Endothelial cell of umbilical vein (primary cell): ENCODE results near the gene UBE4B. TPM values are rescaled to one million over a fixed set of nuclear protein-coding genes. Genes with fewer than 3 reads are reported as not detected.
"Not testable (repeated sequence)": the region's sequence is repeated elsewhere in the genome, so short reads cannot be mapped to it uniquely, and the experiment has no call there.

Experiments
- BruUV-seq: library from RNA; stranded (reverse); fragments of 400-500 nt; replicated peaks from 2 replicates; lab custom pipeline; 2021; lab: Mats Ljungman, UMichigan
- CTCF ChIA-PET: fragments of 300-600, 350-600 bp; sonication (Branson Sonifier 250); formaldehyde crosslinking; loops from one replicate; lab custom pipeline; 2021; ENCODE audit warnings: antibody characterized with exemption, inconsistent platforms; lab: Charles Lee
- POLR2A ChIA-PET: fragments of 300-600, 350-600 bp; sonication (Branson Sonifier 250); formaldehyde crosslinking; loops from one replicate; lab custom pipeline; 2021; ENCODE audit warnings: antibody characterized with exemption, inconsistent platforms; lab: Charles Lee
- DNase-seq: peaks from one replicate; pipeline ENCODE4 v3.0.0-alpha.2; 2011; ENCODE audit warnings: low read depth, low spot score
- FAIRE-seq: peaks from 2 replicates; lab custom pipeline; 2011; peaks lifted over from hg19 to GRCh38; lab: Jason Lieb, UNC
- H2AFZ ChIP-seq: 2 replicates; pipeline ENCODE4 v1.6.0; 2012; ENCODE audit warnings: low read depth, low read length, control low read depth, inconsistent platforms
- H3K27ac ChIP-seq: 2 replicates; pipeline ENCODE4 v1.5.1; 2011; ENCODE audit warnings: low read depth, mild to moderate bottlenecking, control low read depth, low read length, moderate library complexity; ENCODE audit not compliant: insufficient read depth
- H3K27me3 ChIP-seq, 2 experiments: 2 replicates each; pipeline versions ENCODE4 v1.6.0 to v1.6.1; 2011; ENCODE audit warnings: low read length in 2 of 2, mixed read lengths in 1 of 2; ENCODE audit not compliant: control insufficient read depth in 2 of 2, insufficient read depth in 2 of 2
- H3K36me3 ChIP-seq, 2 experiments: 2 replicates in 1 of 2; 3 replicates in 1 of 2; pipeline ENCODE4 v1.5.1; 2011; ENCODE audit warnings: low read length in 2 of 2, mild to moderate bottlenecking in 1 of 2, moderate library complexity in 1 of 2; ENCODE audit not compliant: control insufficient read depth in 2 of 2, insufficient read depth in 2 of 2; ENCODE audit errors: extremely low read depth in 1 of 2
- H3K4me1 ChIP-seq: 3 replicates; pipeline ENCODE4 v1.5.1; 2011; ENCODE audit warnings: mild to moderate bottlenecking, low read length; ENCODE audit not compliant: control insufficient read depth, insufficient read depth; ENCODE audit errors: extremely low read depth
- H3K4me2 ChIP-seq: 2 replicates; pipeline ENCODE4 v1.6.1; 2011; ENCODE audit warnings: low read length, control low read depth, mixed read lengths; ENCODE audit not compliant: insufficient read depth
- H3K4me3 ChIP-seq, 3 experiments: fragments of 200-600 bp in 1 of 3; sonication (generic), shearing (Covaris generic) in 1 of 3; replicated peaks in 1 of 3; 2 replicates each; pipeline ENCODE4 v1.5.1; 2011 to 2016; ENCODE audit warnings: control low read depth in 3 of 3, low read length in 3 of 3, mild to moderate bottlenecking in 2 of 3, inconsistent platforms in 1 of 3, low read depth in 1 of 3, moderate library complexity in 1 of 3; ENCODE audit not compliant: insufficient read depth in 1 of 3
- H3K79me2 ChIP-seq: 2 replicates; pipeline ENCODE4 v1.6.0; 2012; ENCODE audit warnings: low read length, inconsistent platforms; ENCODE audit not compliant: control insufficient read depth, insufficient read depth
- H3K9ac ChIP-seq: replicated peaks from 2 replicates; pipeline ENCODE3; 2011; ENCODE audit warnings: low read length, control low read depth; ENCODE audit not compliant: insufficient read depth; ENCODE audit errors: extremely low read depth
- H3K9me1 ChIP-seq: replicated peaks from 3 replicates; pipeline ENCODE4 v1.6.0; 2011; ENCODE audit warnings: mild to moderate bottlenecking, low read length; ENCODE audit not compliant: control insufficient read depth, insufficient read depth; ENCODE audit errors: extremely low read depth
- H3K9me3 ChIP-seq: replicated peaks from 2 replicates; pipeline ENCODE4 v1.5.1; 2012; ENCODE audit warnings: low read length, inconsistent platforms; ENCODE audit not compliant: control insufficient read depth, insufficient read depth
- H4K20me1 ChIP-seq: replicated peaks from 2 replicates; pipeline ENCODE3; 2011; ENCODE audit warnings: mild to moderate bottlenecking, low read length; ENCODE audit not compliant: control insufficient read depth, insufficient read depth; ENCODE audit errors: extremely low read depth
- EZH2 ChIP-seq: IDR thresholded peaks from 2 replicates; pipeline ENCODE4 v1.6.1; 2012; ENCODE audit warnings: borderline replicate concordance, low read depth, mild to moderate bottlenecking, moderate library complexity, low read length, inconsistent platforms; ENCODE audit not compliant: severe bottlenecking
- GATA2 ChIP-seq: IDR thresholded peaks from 2 replicates; pipeline ENCODE4 v1.7.0; 2011; ENCODE audit warnings: low read depth, mild to moderate bottlenecking, moderate library complexity, mixed read lengths, low read length; ENCODE audit not compliant: insufficient read length, insufficient read depth
- MAX ChIP-seq: IDR thresholded peaks from 2 replicates; pipeline ENCODE4 v1.6.1; 2011; ENCODE audit not compliant: insufficient read depth, insufficient read length
- MYC ChIP-seq: IDR thresholded peaks from one replicate; pipeline ENCODE4 v1.6.1; 2011; ENCODE audit warnings: mild to moderate bottlenecking, low read depth, low read length
- POLR2AphosphoS5 ChIP-seq: IDR thresholded peaks from 2 replicates; pipeline ENCODE4 v1.6.1; 2012; ENCODE audit warnings: low read depth, mild to moderate bottlenecking, control low read depth, low read length, moderate library complexity; ENCODE audit not compliant: insufficient read depth
- dilution Hi-C: fragments of 300-500 bp; cut with MboI; formaldehyde crosslinking; loops from one replicate; pipeline ENCODE4 v1.15.0; 2019; ENCODE audit warnings: low sequenced_read_pairs; ENCODE audit not compliant: extremely low pct_ligation_motif_present
- intact Hi-C: fragments of 100-400 bp; cut with micrococcal nuclease; formaldehyde crosslinking; loops from one replicate; pipeline ENCODE4 v1.10.0; 2022
- polyA plus RNA-seq, 4 experiments: library from polyadenylated mRNA; depleted of rRNA in 3 of 4; stranded (reverse) in 3 of 4; unstranded in 1 of 4; fragments of >200 nt; gene quantifications; 2 replicates each; pipeline versions ENCODE4 v1.2.1 to v1.2.3, GENCODE V29; 2011 to 2012; ENCODE audit warnings: missing spikeins in 1 of 4
- total RNA-seq: library from RNA; stranded (reverse); gene quantifications from 2 replicates; pipeline ENCODE4 v1.2.3, GENCODE V29; 2021

Gene UBE4B
- total and polyA plus RNA-seq, 2 donors (not counting 3 experiments of a cell fraction or from before 2014, with no cell fraction given), result 17.8 to 54.5 TPM

GRCh38 chr1:10071640-10072039 is 38.9 kb downstream of the UBE4B start:
- POLR2A ChIA-PET, result no interaction called here
- FAIRE-seq (no peak), DNase-seq (no peak)
- Histone ChIP-seq H3K9me3 (no peaks in the 10 kb centered on the region), H3K36me3 (no peaks in the 10 kb centered on the region), H4K20me1 (no peaks in the 10 kb centered on the region), H3K27ac (no peak overlapping the region), H3K9ac (no peak overlapping the region), H2AFZ (no peak overlapping the region), H3K4me1 (peaks cover 12% of the 10 kb centered on the region), H3K27me3 (no peaks in the 10 kb centered on the region), H3K79me2 (peaks cover 10% of the 10 kb centered on the region), H3K4me2 (no peak overlapping the region), H3K4me3 (no peak overlapping the region), H3K9me1 (no peaks in the 10 kb centered on the region)
- TF ChIP-seq GATA2, result no peak
- no peak for TF ChIP-seq POLR2AphosphoS5
- no peak for TF ChIP-seq MAX
- TF ChIP-seq EZH2, result no peak
- no peak for TF ChIP-seq MYC
- CTCF ChIA-PET, result no interaction called here
- intact Hi-C loops (no loop called here), dilution Hi-C loops (no loop called here)
- no TSS peak for BruUV-seq

- POLR2A ChIA-PET, H3K4me1 ChIP-seq, H3K27me3 ChIP-seq, H3K9me3 ChIP-seq, H3K4me2 ChIP-seq, dilution Hi-C loops, DNase-seq, BruUV-seq, H2AFZ ChIP-seq, H3K79me2 ChIP-seq, H3K9ac ChIP-seq, H3K36me3 ChIP-seq, H3K4me3 ChIP-seq, intact Hi-C loops, FAIRE-seq, H3K9me1 ChIP-seq, H3K27ac ChIP-seq, H4K20me1 ChIP-seq: not testable (repeated sequence)
- CTCF ChIA-PET, result interaction anchor here (0.8 kb wide), 1 partner anchor 17 kb away, joined by 3 read pairs; no protein-coding TSS in a partner anchor
These were observed 40.6 kb downstream of the UBE4B start for GRCh38 chr1:10073371-10073770.
